Liver (tissue), 9 donors: ENCODE results near the gene TRERF1. TPM values are rescaled to one million over a fixed set of nuclear protein-coding genes. Genes with fewer than 3 reads are reported as not detected.

ENCODE experiments used
- DNase-seq: peaks from one replicate; pipeline ENCODE4 v3.0.0-alpha.2; 2017; ENCODE audit warnings: low spot score
- H3K27ac ChIP-seq, 2 donors: one replicate each; pipeline ENCODE4 v1.7.0; 2013; ENCODE audit warnings: inconsistent platforms in 2 of 2, low read length in 2 of 2, control low read depth in 1 of 2, low read depth in 1 of 2, mild to moderate bottlenecking in 1 of 2
- H3K27me3 ChIP-seq, 4 donors: one replicate each; pipeline versions ENCODE4 v1.6.1 to v1.7.0; 2013; ENCODE audit warnings: low read length in 3 of 4, inconsistent platforms in 1 of 4, mild to moderate bottlenecking in 1 of 4, moderate library complexity in 1 of 4; ENCODE audit not compliant: control insufficient read depth in 4 of 4, insufficient read depth in 4 of 4
- H3K36me3 ChIP-seq, 4 donors: one replicate each; pipeline versions ENCODE4 v1.6.1 to v1.7.0; 2013; ENCODE audit warnings: low read length in 3 of 4, mild to moderate bottlenecking in 3 of 4, low read depth in 1 of 4, moderate library complexity in 1 of 4; ENCODE audit not compliant: control insufficient read depth in 4 of 4, insufficient read depth in 3 of 4
- H3K4me1 ChIP-seq, 4 donors: one replicate each; pipeline versions ENCODE4 v1.6.1 to v1.7.0; 2013; ENCODE audit warnings: low read length in 3 of 4, mild to moderate bottlenecking in 3 of 4, moderate library complexity in 1 of 4; ENCODE audit not compliant: control insufficient read depth in 4 of 4, insufficient read depth in 4 of 4
- H3K4me3 ChIP-seq, 3 donors: one replicate each; pipeline versions ENCODE4 v1.6.1 to v1.7.0; 2013; ENCODE audit warnings: low read length in 3 of 3, control low read depth in 1 of 3, low read depth in 1 of 3, mild to moderate bottlenecking in 1 of 3
- H3K9ac ChIP-seq, 2 donors: one replicate each; pipeline ENCODE4 v1.7.0; 2013; ENCODE audit warnings: low read length in 2 of 2, mild to moderate bottlenecking in 2 of 2, moderate library complexity in 2 of 2, control low read depth in 1 of 2, low read depth in 1 of 2
- H3K9me3 ChIP-seq, 4 donors: one replicate each; pipeline versions ENCODE4 v1.6.1 to v1.7.0; 2013; ENCODE audit warnings: low read length in 3 of 4; ENCODE audit not compliant: control insufficient read depth in 4 of 4
- ATF3 ChIP-seq: IDR thresholded peaks from 2 replicates; pipeline ENCODE4 v1.6.1; 2016; ENCODE audit warnings: antibody characterized with exemption
- CTCF ChIP-seq: fragments of 150-350 bp; IDR thresholded peaks from 2 replicates; pipeline ENCODE4 v1.5.1; 2017; ENCODE audit warnings: improper control_type of control experiment, low read depth, low read length; ENCODE audit not compliant: missing input control
- EGR1 ChIP-seq, 2 donors: IDR thresholded peaks; 2 replicates each; pipeline ENCODE4 v1.6.1; 2016 to 2018; ENCODE audit warnings: antibody characterized with exemption in 2 of 2, low read depth in 2 of 2
- FOXA1 ChIP-seq: IDR thresholded peaks from 2 replicates; pipeline ENCODE4 v1.6.1; 2016; ENCODE audit warnings: antibody characterized with exemption
- FOXA2 ChIP-seq: IDR thresholded peaks from 2 replicates; pipeline ENCODE4 v1.6.1; 2016; ENCODE audit warnings: antibody characterized with exemption
- GABPA ChIP-seq, 2 donors: IDR thresholded peaks in 1 of 2; conservative IDR thresholded peaks in 1 of 2; 2 replicates each; pipeline ENCODE4 v1.6.1; 2016; ENCODE audit warnings: antibody characterized with exemption in 2 of 2, mild to moderate bottlenecking in 1 of 2, moderate library complexity in 1 of 2
- HNF4A ChIP-seq, 2 donors: conservative IDR thresholded peaks; 2 replicates each; pipeline ENCODE4 v1.6.1; 2016; ENCODE audit warnings: antibody characterized with exemption in 2 of 2, mild to moderate bottlenecking in 2 of 2
- HNF4G ChIP-seq: IDR thresholded peaks from 2 replicates; pipeline ENCODE4 v1.6.1; 2016; ENCODE audit warnings: antibody characterized with exemption
- JUND ChIP-seq, 2 donors: IDR thresholded peaks; 2 replicates each; pipeline ENCODE4 v1.6.1; 2016; ENCODE audit warnings: antibody characterized with exemption in 2 of 2
- MAX ChIP-seq: IDR thresholded peaks from 2 replicates; pipeline ENCODE4 v1.6.1; 2016; ENCODE audit warnings: antibody characterized with exemption
- NR2F2 ChIP-seq: IDR thresholded peaks from 2 replicates; pipeline ENCODE4 v1.6.1; 2016; ENCODE audit warnings: antibody characterized with exemption
- RAD21 ChIP-seq, 2 donors: IDR thresholded peaks; 2 replicates each; pipeline ENCODE4 v1.6.1; 2016; ENCODE audit warnings: antibody characterized with exemption in 2 of 2, mild to moderate bottlenecking in 2 of 2
- REST ChIP-seq: IDR thresholded peaks from 2 replicates; pipeline ENCODE4 v1.6.1; 2016; ENCODE audit warnings: antibody characterized with exemption, mild to moderate bottlenecking
- RXRA ChIP-seq, 2 donors: IDR thresholded peaks; 2 replicates each; pipeline ENCODE4 v1.6.1; 2017 to 2018; ENCODE audit warnings: antibody characterized with exemption in 2 of 2, mild to moderate bottlenecking in 1 of 2
- SP1 ChIP-seq: IDR thresholded peaks from 2 replicates; pipeline ENCODE4 v1.6.1; 2018; ENCODE audit warnings: antibody characterized with exemption, mild to moderate bottlenecking
- TAF1 ChIP-seq: conservative IDR thresholded peaks from 2 replicates; pipeline ENCODE4 v1.6.1; 2016; ENCODE audit warnings: antibody characterized with exemption, mild to moderate bottlenecking
- YY1 ChIP-seq: IDR thresholded peaks from 2 replicates; pipeline ENCODE4 v1.6.1; 2016; ENCODE audit warnings: antibody characterized with exemption, mild to moderate bottlenecking
- ZBTB33 ChIP-seq: IDR thresholded peaks from 2 replicates; pipeline ENCODE4 v1.6.1; 2016; ENCODE audit warnings: antibody characterized with exemption
- WGBS: extraction: QIAGEN DNeasy Blood & Tissue Kit; methylation state at CpG from one replicate; pipeline ENCODE4 v1.1.7; 2013; 5-methylcytosine and 5-hydroxymethylcytosine counted together
- polyA plus RNA-seq, 2 donors: library from polyadenylated mRNA; stranded (reverse) in 1 of 2; unstranded in 1 of 2; fragments of 200-250 nt in 1 of 2; fragments of >200 nt in 1 of 2; fragmentation: Nextera tagmentation in 1 of 2; extraction: Ambion mirVana in 1 of 2; gene quantifications; one replicate each; pipeline versions ENCODE4 v1.2.1 to v1.2.3, GENCODE V29; 2013 to 2015
- total RNA-seq, 2 donors: library from RNA; depleted of rRNA; stranded (reverse); fragments of >200 nt; gene quantifications; one replicate each; pipeline ENCODE4 v1.2.3, GENCODE V29; 2014
- donor health status: healthy.
- donor health status: healthy.
- donor health status: healthy.
- donor health status: healthy.
- donor health status: healthy.

TRERF1 gene
- total and polyA plus RNA-seq, 4 donors, result 0.33 to 1.3 (median 0.68) TPM

- no peaks in the 10 kb centered on the region for H3K27me3 ChIP-seq
- TF ChIP-seq HNF4A (conservative IDR thresholded peaks at IDR 0.05) (no peak), TAF1 (no peak), GABPA (IDR thresholded peaks at IDR 0.05 in 1 of 2, conservative IDR thresholded peaks at IDR 0.05 in 1 of 2) (no peak)
Observed at GRCh38 chr6:42341221-42341620, 110.5 kb downstream of the TRERF1 start.

GRCh38 chr6:42340511-42340910 lies 111.2 kb downstream of the TRERF1 start:
- Histone ChIP-seq H3K9me3 (no peaks in the 10 kb centered on the region), H3K36me3 (no peaks in the 10 kb centered on the region), H3K4me1 (no peaks in the 10 kb centered on the region), H3K9ac (no peak overlapping the region), H3K27me3 (no peaks in the 10 kb centered on the region), H3K4me3 (no peak overlapping the region), H3K27ac (no peak overlapping the region)
- DNase-seq, result no peak
- no peak for TF ChIP-seq JUND (IDR thresholded peaks at IDR 0.05)
- no peak for TF ChIP-seq HNF4A (conservative IDR thresholded peaks at IDR 0.05)
- no peak for TF ChIP-seq TAF1
- no peak for TF ChIP-seq CTCF
- no peak for TF ChIP-seq FOXA2
- no peak for TF ChIP-seq HNF4G
- no peak for TF ChIP-seq ATF3
- TF ChIP-seq SP1, result no peak
- no peak for TF ChIP-seq RXRA (IDR thresholded peaks at IDR 0.05)
- no peak for TF ChIP-seq REST
- no peak for TF ChIP-seq RAD21 (IDR thresholded peaks at IDR 0.05)
- TF ChIP-seq GABPA (IDR thresholded peaks at IDR 0.05 in 1 of 2, conservative IDR thresholded peaks at IDR 0.05 in 1 of 2), result no peak
- no peak for TF ChIP-seq YY1
- no peak for TF ChIP-seq ZBTB33
- no peak for TF ChIP-seq EGR1 (IDR thresholded peaks at IDR 0.05; ENCODE audit: low read depth in 2 of 2)
- no peak for TF ChIP-seq FOXA1
- TF ChIP-seq MAX, result no peak
- no peak for TF ChIP-seq NR2F2
- WGBS, result 94% methylated on average over 6 of the region's 6 CpGs

More at GRCh38 chr6:42341221-42341620, 110.5 kb downstream of the TRERF1 start:
- Histone ChIP-seq H3K9ac (no peak overlapping the region), H3K9me3 (no peaks in the 10 kb centered on the region), H3K36me3 (no peaks in the 10 kb centered on the region), H3K27ac (no peak overlapping the region), H3K4me1 (no peaks in the 10 kb centered on the region), H3K4me3 (no peak overlapping the region)
- DNase-seq, result no peak
- WGBS, result 93% methylated on average over 5 of the region's 5 CpGs
